LNCaP clone FGC (cell line): Measurements from ENCODE around the gene ARID3C.

Experiments
- DNase-seq: peaks from one replicate; pipeline ENCODE4 v3.0.0-alpha.2; 2011; ENCODE audit warnings: low read depth
- H3K4me3 ChIP-seq: 2 replicates; pipeline ENCODE4 v1.5.1; 2011; ENCODE audit warnings: mild to moderate bottlenecking, low read depth, low read length, control low read depth
- TF ChIP-seq, protein P1 (sequence below): IDR thresholded peaks from 2 replicates; pipeline ENCODE4 v1.5.1; 2012; ENCODE audit warnings: mild to moderate bottlenecking; ENCODE audit not compliant: control insufficient read depth, insufficient read depth; ENCODE audit errors: extremely low read depth

ARID3C gene

GRCh38 chr9:34588671-34589635 is 39.9 kb downstream of the ARID3C start:
- no peak overlapping the region for H3K4me3 ChIP-seq
- no peak for DNase-seq
- TF ChIP-seq, protein P1, sequence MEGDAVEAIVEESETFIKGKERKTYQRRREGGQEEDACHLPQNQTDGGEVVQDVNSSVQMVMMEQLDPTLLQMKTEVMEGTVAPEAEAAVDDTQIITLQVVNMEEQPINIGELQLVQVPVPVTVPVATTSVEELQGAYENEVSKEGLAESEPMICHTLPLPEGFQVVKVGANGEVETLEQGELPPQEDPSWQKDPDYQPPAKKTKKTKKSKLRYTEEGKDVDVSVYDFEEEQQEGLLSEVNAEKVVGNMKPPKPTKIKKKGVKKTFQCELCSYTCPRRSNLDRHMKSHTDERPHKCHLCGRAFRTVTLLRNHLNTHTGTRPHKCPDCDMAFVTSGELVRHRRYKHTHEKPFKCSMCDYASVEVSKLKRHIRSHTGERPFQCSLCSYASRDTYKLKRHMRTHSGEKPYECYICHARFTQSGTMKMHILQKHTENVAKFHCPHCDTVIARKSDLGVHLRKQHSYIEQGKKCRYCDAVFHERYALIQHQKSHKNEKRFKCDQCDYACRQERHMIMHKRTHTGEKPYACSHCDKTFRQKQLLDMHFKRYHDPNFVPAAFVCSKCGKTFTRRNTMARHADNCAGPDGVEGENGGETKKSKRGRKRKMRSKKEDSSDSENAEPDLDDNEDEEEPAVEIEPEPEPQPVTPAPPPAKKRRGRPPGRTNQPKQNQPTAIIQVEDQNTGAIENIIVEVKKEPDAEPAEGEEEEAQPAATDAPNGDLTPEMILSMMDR, result no peak

DNA sequence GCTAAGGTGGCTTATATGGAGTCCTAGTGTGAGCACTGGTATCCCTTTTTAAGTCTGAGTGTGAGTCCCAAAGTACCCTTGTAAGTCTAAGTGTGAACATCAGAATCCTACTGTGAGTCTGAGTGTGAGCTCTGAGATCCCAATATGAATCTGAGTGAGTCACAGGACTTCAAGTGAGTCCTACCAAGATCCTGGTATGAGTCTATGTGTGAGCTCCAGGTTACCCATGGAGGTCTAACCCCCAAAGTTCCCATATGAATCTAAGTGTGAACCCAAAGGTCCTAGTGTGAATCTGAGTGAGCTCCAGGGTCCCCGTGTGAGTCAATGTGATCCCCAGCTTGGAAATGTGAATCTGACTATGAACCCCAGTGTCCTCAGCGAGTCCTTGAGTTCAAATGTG is 41.6 kb downstream of the ARID3C start:
- H3K4me3 ChIP-seq, result no peak overlapping the region
- DNase-seq, result no peak
- TF ChIP-seq, protein P1, result no peak

- no peak overlapping the region for H3K4me3 ChIP-seq
- TF ChIP-seq, protein P1, result no peak
- DNase-seq, result no peak
Observed at GRCh38 chr9:34585946-34586669, 42.8 kb downstream of the ARID3C start.

DNA sequence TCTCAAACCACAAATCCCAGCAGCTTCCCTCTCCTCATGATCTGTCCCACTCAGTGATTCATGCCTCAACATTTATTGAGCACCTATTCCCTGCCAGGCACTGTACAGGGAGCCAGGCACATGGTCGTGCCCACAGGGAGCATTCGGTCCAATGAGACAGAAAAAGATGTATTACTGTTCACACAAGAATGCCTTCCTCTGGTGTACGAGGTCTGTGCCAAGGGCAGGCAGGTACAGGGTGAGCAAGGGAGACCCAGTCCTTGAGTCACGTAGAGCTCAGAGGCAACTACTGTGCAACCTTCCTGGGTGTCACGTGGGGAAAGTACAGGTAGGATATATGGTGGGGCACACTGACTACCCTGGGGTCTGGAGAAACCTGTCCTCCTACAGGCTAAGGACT is 43.9 kb downstream of the ARID3C start:
- TF ChIP-seq, protein P1, result no peak
- no peak overlapping the region for H3K4me3 ChIP-seq
- no peak for DNase-seq

GRCh38 chr9:34582787-34583186 is 46.1 kb downstream of the ARID3C start:
- no peak for DNase-seq
- TF ChIP-seq, protein P1, result no peak

GRCh38 chr9:34581318-34581717 is 47.5 kb downstream of the ARID3C start:
- DNase-seq, result no peak
- H3K4me3 ChIP-seq, result no peak overlapping the region
- TF ChIP-seq, protein P1, result no peak

More at GRCh38 chr9:34582787-34583186, 46.1 kb downstream of the ARID3C start:
- no peak overlapping the region for H3K4me3 ChIP-seq
